ENCODE data around the gene SCNN1B.

The SCNN1B gene

DNA sequence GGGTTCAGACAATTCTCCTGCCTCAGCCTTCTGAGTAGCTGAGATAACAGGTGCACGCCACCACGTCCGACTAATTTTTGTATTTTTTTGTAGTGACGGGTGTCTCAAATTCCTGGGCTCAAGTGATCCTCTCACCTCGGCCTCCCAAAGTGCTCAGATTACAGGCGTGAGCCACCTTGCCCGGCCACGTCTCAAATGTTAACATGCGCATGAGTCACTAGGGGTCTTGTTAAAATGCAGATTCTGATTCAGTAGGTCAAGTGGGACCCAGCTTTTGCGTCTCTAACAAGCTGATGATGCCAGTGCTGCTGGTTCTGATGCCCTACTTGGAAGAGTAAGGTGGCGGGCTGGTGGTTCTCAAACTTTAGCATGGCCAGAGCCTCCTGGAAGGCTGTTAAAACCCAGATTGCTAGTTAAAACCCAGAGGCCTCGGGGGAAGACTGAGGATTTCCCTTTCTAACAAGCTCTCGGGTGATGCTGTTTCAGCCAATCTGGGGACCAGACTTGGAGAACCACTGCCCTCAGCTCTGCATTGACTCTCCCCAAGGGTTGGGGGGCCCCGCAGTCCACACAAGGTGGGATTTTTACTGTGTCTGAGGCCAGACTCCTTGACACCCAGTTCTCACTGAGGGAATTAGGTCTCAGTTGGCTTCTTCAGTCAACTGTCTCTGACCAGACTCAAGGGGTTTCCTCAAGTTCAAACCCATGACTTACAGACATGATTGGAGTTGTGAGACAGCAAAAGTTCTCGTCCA is 17.9 kb downstream of the SCNN1B start:
- TF ChIP-seq CTCF (IDR thresholded peaks at IDR 0.05; ENCODE audit: insufficient read depth, low read depth, low read length, missing control alignments) = no peak
- DNase-seq (ENCODE audit: low read depth) = no peak
- H3K4me3 ChIP-seq (ENCODE audit: low read length) = no peak overlapping the region

- no peak for DNase-seq (ENCODE audit: low read depth)
- H3K4me3 ChIP-seq (ENCODE audit: low read length) = no peak overlapping the region
- no peak for TF ChIP-seq CTCF (IDR thresholded peaks at IDR 0.05; ENCODE audit: insufficient read depth, low read depth, low read length, missing control alignments)
These were observed 18.6 kb downstream of the SCNN1B start for GRCh38 chr16:23320693-23321092.

DNA sequence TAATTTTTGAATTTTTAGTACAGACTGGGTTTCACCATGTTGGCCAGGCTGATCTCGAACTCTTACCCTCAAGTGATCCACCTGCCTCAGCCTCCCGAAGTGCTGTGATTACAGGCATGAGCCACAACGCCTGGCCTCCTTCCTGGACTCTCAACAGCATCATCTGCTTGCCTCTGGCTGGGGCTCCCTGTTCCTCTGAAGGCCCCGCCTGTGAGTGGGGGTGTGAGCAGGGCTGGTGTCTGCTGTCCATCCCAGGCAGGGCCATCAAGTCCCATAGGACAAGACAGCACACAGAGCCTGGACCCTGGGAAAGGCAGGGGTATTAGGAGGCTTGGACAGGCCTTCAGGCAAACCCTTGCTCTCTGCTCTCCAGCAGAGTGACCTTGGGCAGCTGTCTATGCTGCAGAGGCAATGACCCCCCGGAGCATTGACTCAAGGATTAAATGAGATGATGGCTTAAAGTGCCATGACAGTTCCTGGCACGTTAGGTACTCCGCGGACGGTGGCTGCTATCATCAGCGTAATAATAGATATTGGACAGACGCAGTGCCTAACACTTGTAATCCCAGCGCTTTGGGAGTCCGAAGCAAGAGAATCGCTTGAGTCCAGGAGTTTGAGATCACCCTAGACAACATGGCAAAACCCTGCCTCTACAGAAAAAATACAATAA is 19.2 kb downstream of the SCNN1B start:
- H3K4me3 ChIP-seq (ENCODE audit: low read length) = no peak overlapping the region
- no peak for DNase-seq (ENCODE audit: low read depth)
- no peak for TF ChIP-seq CTCF (IDR thresholded peaks at IDR 0.05; ENCODE audit: insufficient read depth, low read depth, low read length, missing control alignments)

GRCh38 chr16:23323224-23324030 is 21.3 kb downstream of the SCNN1B start:
- no peak overlapping the region for H3K4me3 ChIP-seq (ENCODE audit: low read length)
- TF ChIP-seq CTCF (IDR thresholded peaks at IDR 0.05; ENCODE audit: insufficient read depth, low read depth, low read length, missing control alignments) = no peak
- no peak for DNase-seq (ENCODE audit: low read depth)

DNA sequence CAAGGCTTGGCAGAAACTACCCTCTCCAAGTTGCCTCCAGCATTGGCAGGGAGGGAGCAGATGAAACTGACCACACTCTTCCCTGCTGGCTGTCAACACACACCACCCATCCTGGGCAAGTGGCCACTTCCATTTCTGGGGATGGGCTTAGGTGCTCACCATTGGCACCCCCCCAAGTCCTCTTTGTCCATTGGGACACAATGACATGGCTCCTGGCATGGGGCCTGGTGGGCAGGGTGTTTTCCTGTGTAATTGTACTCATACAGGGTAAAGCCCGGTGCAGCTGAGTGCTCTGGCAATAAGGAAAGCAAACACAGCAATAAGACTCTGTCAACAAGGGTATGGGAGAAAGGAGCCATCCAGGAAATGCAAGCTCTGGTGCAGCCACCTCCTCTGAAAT is 22.6 kb downstream of the SCNN1B start:
- H3K4me3 ChIP-seq (ENCODE audit: low read length) = no peak overlapping the region
- TF ChIP-seq CTCF (IDR thresholded peaks at IDR 0.05; ENCODE audit: insufficient read depth, low read depth, low read length, missing control alignments) = no peak
- DNase-seq (ENCODE audit: low read depth) = no peak

- DNase-seq (ENCODE audit: low read depth) = no peak
- TF ChIP-seq CTCF (IDR thresholded peaks at IDR 0.05; ENCODE audit: insufficient read depth, low read depth, low read length, missing control alignments) = no peak
- no peak overlapping the region for H3K4me3 ChIP-seq (ENCODE audit: low read length)
These were observed 25.7 kb downstream of the SCNN1B start for GRCh38 chr16:23327836-23328235.

Measured in epithelial cell of esophagus (primary cell).